ENCODE measurements around the gene RPL9. TPM values are rescaled to one million over a fixed set of nuclear protein-coding genes. Genes with fewer than 3 reads are reported as not detected.
A peak's percentile ranks its signal among the peaks of the same experiment; 100 is the strongest.

RPL9 gene
- total and polyA plus RNA-seq, 2 of the 13 experiments (the other 11 are each of a cell fraction or from before 2014, with no cell fraction given) = 993 to 2,148 TPM

DNA sequence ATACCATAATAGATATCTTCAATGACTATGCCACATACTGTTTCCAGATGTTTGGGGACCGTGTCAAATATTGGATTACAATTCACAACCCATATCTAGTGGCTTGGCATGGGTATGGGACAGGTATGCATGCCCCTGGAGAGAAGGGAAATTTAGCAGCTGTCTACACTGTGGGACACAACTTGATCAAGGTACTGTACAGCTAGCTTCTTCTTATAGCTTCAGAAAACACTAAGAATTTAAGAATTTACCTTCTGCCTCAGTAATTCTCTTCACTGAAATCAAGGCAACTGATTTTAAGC, 51.2 kb downstream of the RPL9 start:
- DNase-seq (ENCODE audit: low spot score) (no peak), FAIRE-seq (no peak), ATAC-seq (peak; percentile 49)
- H3K36me3 ChIP-seq (replicated peaks in 1 of 2; ENCODE audit: control insufficient read depth in 1 of 2, insufficient read depth in 2 of 2, low read length in 2 of 2) = no peaks in the 10 kb centered on the region
- no TSS peak for BruUV-seq (replicated peaks)
- in situ Hi-C loops (cut with HindIII; ENCODE audit: extremely low pct_ligation_motif_present, low pct_unique_long_range_greater_than_20kb) (no loop called here), intact Hi-C loops (cut with micrococcal nuclease; ENCODE audit: unreplicated experiment) (loop anchor here (2.0 to 5.0 kb wide), 2 partner anchors 67 to 80 kb away; no protein-coding TSS in a partner anchor)
- H3K4me1 ChIP-seq (ENCODE audit: insufficient read depth, low read length) = peaks cover 24% of the 10 kb centered on the region
- H3K79me2 ChIP-seq (ENCODE audit: insufficient read depth, low read length) = peaks cover 64% of the 10 kb centered on the region
- H3K27me3 ChIP-seq (ENCODE audit: control insufficient read depth in 1 of 2, insufficient read depth in 2 of 2, low read length in 2 of 2) = no peaks in the 10 kb centered on the region; a peak in 1 of 5 replicates
- POLR2A ChIA-PET = interaction anchor here (0.9 to 3.9 kb wide), 18 partner anchors 10 to 120 kb away, joined by 4 to 55 read pairs (median 6); partner anchors contain the start of genes LIAS, RFC1, RPL9 and UGDH
- H3K27ac ChIP-seq (ENCODE audit: extremely low read length, insufficient read depth, low read length) = peak overlapping the region; percentile 96
- 0% methylated on average over 1 of the region's 1 CpG for WGBS (ENCODE audit: low lambda C conversion rate)
- H3K4me2 ChIP-seq (ENCODE audit: low read depth, low read length) = peak overlapping the region; percentile 83
- H4K20me1 ChIP-seq (ENCODE audit: insufficient read depth, low read length) = no peaks in the 10 kb centered on the region
- CTCF ChIA-PET (ENCODE audit: low intra/inter-chr PET ratio, low total read pairs) = no interaction called here
- no peak overlapping the region for H2AFZ ChIP-seq (ENCODE audit: low read length)
- peak overlapping the region; percentile 62 to 99 (median 75) for H3K4me3 ChIP-seq (replicated peaks in 1 of 3; ENCODE audit: insufficient read depth in 1 of 3, low read depth in 2 of 3, low read length in 3 of 3)
- H3K9ac ChIP-seq (ENCODE audit: insufficient read depth, low read depth, low read length) = peak overlapping the region; percentile 77
- H3K9me3 ChIP-seq (ENCODE audit: low read length) = no peaks in the 10 kb centered on the region
- TF ChIP-seq, protein P1, sequence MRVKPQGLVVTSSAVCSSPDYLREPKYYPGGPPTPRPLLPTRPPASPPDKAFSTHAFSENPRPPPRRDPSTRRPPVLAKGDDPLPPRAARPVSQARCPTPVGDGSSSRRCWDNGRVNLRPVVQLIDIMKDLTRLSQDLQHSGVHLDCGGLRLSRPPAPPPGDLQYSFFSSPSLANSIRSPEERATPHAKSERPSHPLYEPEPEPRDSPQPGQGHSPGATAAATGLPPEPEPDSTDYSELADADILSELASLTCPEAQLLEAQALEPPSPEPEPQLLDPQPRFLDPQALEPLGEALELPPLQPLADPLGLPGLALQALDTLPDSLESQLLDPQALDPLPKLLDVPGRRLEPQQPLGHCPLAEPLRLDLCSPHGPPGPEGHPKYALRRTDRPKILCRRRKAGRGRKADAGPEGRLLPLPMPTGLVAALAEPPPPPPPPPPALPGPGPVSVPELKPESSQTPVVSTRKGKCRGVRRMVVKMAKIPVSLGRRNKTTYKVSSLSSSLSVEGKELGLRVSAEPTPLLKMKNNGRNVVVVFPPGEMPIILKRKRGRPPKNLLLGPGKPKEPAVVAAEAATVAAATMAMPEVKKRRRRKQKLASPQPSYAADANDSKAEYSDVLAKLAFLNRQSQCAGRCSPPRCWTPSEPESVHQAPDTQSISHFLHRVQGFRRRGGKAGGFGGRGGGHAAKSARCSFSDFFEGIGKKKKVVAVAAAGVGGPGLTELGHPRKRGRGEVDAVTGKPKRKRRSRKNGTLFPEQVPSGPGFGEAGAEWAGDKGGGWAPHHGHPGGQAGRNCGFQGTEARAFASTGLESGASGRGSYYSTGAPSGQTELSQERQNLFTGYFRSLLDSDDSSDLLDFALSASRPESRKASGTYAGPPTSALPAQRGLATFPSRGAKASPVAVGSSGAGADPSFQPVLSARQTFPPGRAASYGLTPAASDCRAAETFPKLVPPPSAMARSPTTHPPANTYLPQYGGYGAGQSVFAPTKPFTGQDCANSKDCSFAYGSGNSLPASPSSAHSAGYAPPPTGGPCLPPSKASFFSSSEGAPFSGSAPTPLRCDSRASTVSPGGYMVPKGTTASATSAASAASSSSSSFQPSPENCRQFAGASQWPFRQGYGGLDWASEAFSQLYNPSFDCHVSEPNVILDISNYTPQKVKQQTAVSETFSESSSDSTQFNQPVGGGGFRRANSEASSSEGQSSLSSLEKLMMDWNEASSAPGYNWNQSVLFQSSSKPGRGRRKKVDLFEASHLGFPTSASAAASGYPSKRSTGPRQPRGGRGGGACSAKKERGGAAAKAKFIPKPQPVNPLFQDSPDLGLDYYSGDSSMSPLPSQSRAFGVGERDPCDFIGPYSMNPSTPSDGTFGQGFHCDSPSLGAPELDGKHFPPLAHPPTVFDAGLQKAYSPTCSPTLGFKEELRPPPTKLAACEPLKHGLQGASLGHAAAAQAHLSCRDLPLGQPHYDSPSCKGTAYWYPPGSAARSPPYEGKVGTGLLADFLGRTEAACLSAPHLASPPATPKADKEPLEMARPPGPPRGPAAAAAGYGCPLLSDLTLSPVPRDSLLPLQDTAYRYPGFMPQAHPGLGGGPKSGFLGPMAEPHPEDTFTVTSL (CRISPR knock-in tag; IDR thresholded peaks at IDR 0.05; ENCODE audit: borderline replicate concordance) = no peak
- TF ChIP-seq MLLT10 (CRISPR knock-in tag; IDR thresholded peaks at IDR 0.05) (peak; percentile 82; the same call in 1 of the 2 replicates), AGO2 (optimal IDR thresholded peaks at IDR 0.05; ENCODE audit: low read depth, low read length) (peak; percentile 24)

All from HepG2 (cell line).